GM18499 (cell line): ENCODE measurements around the gene SIPA1L3.

ENCODE experiments used
- ATAC-seq: cut with Tn5 transposase; IDR thresholded peaks from one replicate; pipeline ENCODE4 v1.9.1; 2021; ENCODE audit warnings: moderate number of reproducible peaks; ENCODE audit not compliant: insufficient read depth, unreplicated experiment

SIPA1L3 gene

GRCh38 chr19:38197937-38198704 is 291.1 kb downstream of the SIPA1L3 start:
- ATAC-seq: no peak

- no peak for ATAC-seq
Measured at GRCh38 chr19:38199340-38199739, 292.3 kb downstream of the SIPA1L3 start.

- no peak for ATAC-seq
Measured at GRCh38 chr19:38201731-38202130, 294.7 kb downstream of the SIPA1L3 start.

GRCh38 chr19:38202504-38202903 is 295.5 kb downstream of the SIPA1L3 start:
- no peak for ATAC-seq

GRCh38 chr19:38203197-38203596 is 296.2 kb downstream of the SIPA1L3 start:
- no peak for ATAC-seq

GRCh38 chr19:38204096-38204495 is 297.1 kb downstream of the SIPA1L3 start:
- ATAC-seq: no peak

GRCh38 chr19:38204728-38205127 is 297.7 kb downstream of the SIPA1L3 start:
- no peak for ATAC-seq

- ATAC-seq: no peak
Measured at GRCh38 chr19:38206006-38206745, 299.2 kb downstream of the SIPA1L3 start.

GRCh38 chr19:38206928-38207327 is 299.9 kb downstream of the SIPA1L3 start:
- no peak for ATAC-seq

GRCh38 chr19:38207543-38207942 is 300.5 kb downstream of the SIPA1L3 start:
- no peak for ATAC-seq

GRCh38 chr19:38208571-38208970 is 301.6 kb downstream of the SIPA1L3 start:
- ATAC-seq: no peak

- no peak for ATAC-seq
Measured at GRCh38 chr19:38209152-38209551, 302.1 kb downstream of the SIPA1L3 start.

- ATAC-seq: no peak
Measured at GRCh38 chr19:38209671-38210457, 302.9 kb downstream of the SIPA1L3 start.

- no peak for ATAC-seq
Measured at GRCh38 chr19:38210458-38210987, 303.5 kb downstream of the SIPA1L3 start.

GRCh38 chr19:38211151-38211591 is 304.2 kb downstream of the SIPA1L3 start:
- no peak for ATAC-seq

- ATAC-seq: no peak
Measured at GRCh38 chr19:38211766-38212165, 304.8 kb downstream of the SIPA1L3 start.

GRCh38 chr19:38213469-38213868 is 306.5 kb downstream of the SIPA1L3 start:
- ATAC-seq: no peak

GRCh38 chr19:38213911-38214625 is 307.1 kb downstream of the SIPA1L3 start:
- ATAC-seq: no peak

- ATAC-seq: no peak
Measured at GRCh38 chr19:38216785-38217641, 310.0 kb downstream of the SIPA1L3 start.
